ENCODE data around the gene SECISBP2L. TPM values are rescaled to one million over a fixed set of nuclear protein-coding genes. Genes with fewer than 3 reads are reported as not detected.

Gene SECISBP2L
- 39.3 TPM for total RNA-seq
- long read RNA-seq, partial matches to known transcripts = 2 of 5 reads
- long read RNA-seq, other reads (novel, unspliced or antisense) = 3 of 5 reads

- intact Hi-C loops (cut with micrococcal nuclease) = loop anchor here (10.0 kb wide), 1 partner anchor 88 kb away; no protein-coding TSS in a partner anchor
- Histone ChIP-seq H3K9me3 (replicated peaks) (no peaks in the 10 kb centered on the region), H3K36me3 (no peaks in the 10 kb centered on the region), H3K27ac (replicated peaks) (peak within 1 kb of the TSS; percentile 93), H3K27me3 (ENCODE audit: low read depth) (no peaks in the 10 kb centered on the region), H3K4me3 (peak within 1 kb of the TSS; percentile 92), H3K4me1 (peaks cover 52% of the 10 kb centered on the region)
- peak; percentile 94 for DNase-seq
- peak; percentile 39 for TF ChIP-seq CTCF (IDR thresholded peaks at IDR 0.05; ENCODE audit: borderline replicate concordance)
These were observed at the start of gene SECISBP2L for GRCh38 chr15:49046220-49047102. TSS of gene SECISBP2L (minus strand) at chr15:49046446. CDS start at chr15:49046299, 147 bp downstream.

- intact Hi-C loops (cut with micrococcal nuclease) = no loop called here
- TF ChIP-seq CTCF (IDR thresholded peaks at IDR 0.05; ENCODE audit: borderline replicate concordance) = no peak
These were observed 48.7 kb upstream of the SECISBP2L start for GRCh38 chr15:49094923-49095322.

GRCh38 chr15:49093252-49094105, 47.2 kb upstream of the SECISBP2L start:
- TF ChIP-seq CTCF (IDR thresholded peaks at IDR 0.05; ENCODE audit: borderline replicate concordance) = no peak
- intact Hi-C loops (cut with micrococcal nuclease) = no loop called here

More at GRCh38 chr15:49094923-49095322, 48.7 kb upstream of the SECISBP2L start:
- Histone ChIP-seq H3K4me1 (peaks cover 16% of the 10 kb centered on the region), H3K4me3 (no peak overlapping the region), H3K9me3 (replicated peaks) (no peaks in the 10 kb centered on the region), H3K27ac (replicated peaks) (no peak overlapping the region), H3K27me3 (ENCODE audit: low read depth) (no peaks in the 10 kb centered on the region), H3K36me3 (no peaks in the 10 kb centered on the region)
- DNase-seq = no peak

GRCh38 chr15:49088996-49089395, 42.8 kb upstream of the SECISBP2L start:
- H3K27ac ChIP-seq (replicated peaks) = no peak overlapping the region
- no peaks in the 10 kb centered on the region for H3K27me3 ChIP-seq (ENCODE audit: low read depth)
- H3K4me3 ChIP-seq = no peak overlapping the region
- no peak for TF ChIP-seq CTCF (IDR thresholded peaks at IDR 0.05; ENCODE audit: borderline replicate concordance)
- H3K36me3 ChIP-seq = no peaks in the 10 kb centered on the region
- peaks cover 11% of the 10 kb centered on the region for H3K4me1 ChIP-seq
- intact Hi-C loops (cut with micrococcal nuclease) = no loop called here
- no peak for DNase-seq
- H3K9me3 ChIP-seq (replicated peaks) = no peaks in the 10 kb centered on the region

More at GRCh38 chr15:49093252-49094105, 47.2 kb upstream of the SECISBP2L start:
- DNase-seq = no peak
- Histone ChIP-seq H3K27ac (replicated peaks) (no peak overlapping the region), H3K9me3 (replicated peaks) (no peaks in the 10 kb centered on the region), H3K27me3 (ENCODE audit: low read depth) (no peaks in the 10 kb centered on the region), H3K4me1 (peaks cover 16% of the 10 kb centered on the region), H3K36me3 (no peaks in the 10 kb centered on the region), H3K4me3 (no peak overlapping the region)

- DNase-seq = no peak
- intact Hi-C loops (cut with micrococcal nuclease) = no loop called here
- peaks cover 11% of the 10 kb centered on the region for H3K4me1 ChIP-seq
These were observed 39.6 kb upstream of the SECISBP2L start for GRCh38 chr15:49085696-49086459.

More at GRCh38 chr15:49085696-49086459, 39.6 kb upstream of the SECISBP2L start:
- Histone ChIP-seq H3K27ac (replicated peaks) (no peak overlapping the region), H3K36me3 (no peaks in the 10 kb centered on the region), H3K4me3 (no peak overlapping the region), H3K27me3 (ENCODE audit: low read depth) (no peaks in the 10 kb centered on the region), H3K9me3 (replicated peaks) (no peaks in the 10 kb centered on the region)
- no peak for TF ChIP-seq CTCF (IDR thresholded peaks at IDR 0.05; ENCODE audit: borderline replicate concordance)
